GM19468 (cell line): ENCODE data around the gene POC1A.
"Not testable (repeated sequence)": the region's sequence is repeated elsewhere in the genome, so short reads cannot be mapped to it uniquely, and the experiment has no call there.

Experiments
- ATAC-seq: cut with Tn5 transposase; IDR thresholded peaks from one replicate; pipeline ENCODE4 v1.9.1; 2021; ENCODE audit warnings: mild to moderate bottlenecking, moderate library complexity, moderate number of reproducible peaks; ENCODE audit not compliant: unreplicated experiment; ENCODE audit errors: extremely low read depth

The POC1A gene

DNA sequence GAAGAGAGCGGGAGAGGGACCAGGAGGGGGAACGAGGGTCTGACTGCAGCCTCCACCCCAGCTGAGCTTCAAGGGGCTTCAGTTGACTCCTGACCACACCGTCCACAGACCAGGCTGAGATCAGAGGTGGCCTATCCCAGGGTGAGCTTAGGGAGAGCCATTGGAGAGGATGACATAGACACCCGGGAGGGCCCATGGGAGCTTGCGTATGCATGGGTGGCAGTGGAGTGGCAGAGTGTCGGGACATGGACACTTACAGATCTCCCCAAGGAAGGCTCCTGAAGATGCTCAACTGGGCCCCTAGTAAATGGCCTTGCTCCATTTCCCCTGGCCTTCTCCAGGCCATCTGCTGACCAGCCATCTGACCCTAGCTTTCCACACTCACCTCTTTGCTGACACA lies 31.1 kb upstream of the POC1A start:
- ATAC-seq, result no peak

DNA sequence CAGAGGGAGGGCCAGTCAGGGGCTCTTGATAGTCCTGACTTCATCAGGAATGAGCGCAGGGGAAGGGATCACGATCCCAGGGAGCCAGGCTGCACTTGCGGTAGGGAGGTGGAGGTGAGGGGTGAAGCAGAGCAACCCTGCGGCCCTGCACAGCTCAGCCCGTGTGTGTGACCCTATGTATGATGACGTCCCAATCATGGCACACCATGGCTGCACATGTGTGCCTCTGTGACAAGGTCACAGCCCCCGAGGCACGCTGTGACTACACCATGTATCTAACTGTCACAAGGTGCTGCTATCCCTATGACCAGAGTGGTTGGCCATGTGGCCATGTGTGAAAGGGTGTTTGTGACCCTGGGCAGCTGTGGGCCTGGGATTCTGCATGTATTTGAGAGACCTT lies 30.5 kb upstream of the POC1A start:
- ATAC-seq, result no peak

DNA sequence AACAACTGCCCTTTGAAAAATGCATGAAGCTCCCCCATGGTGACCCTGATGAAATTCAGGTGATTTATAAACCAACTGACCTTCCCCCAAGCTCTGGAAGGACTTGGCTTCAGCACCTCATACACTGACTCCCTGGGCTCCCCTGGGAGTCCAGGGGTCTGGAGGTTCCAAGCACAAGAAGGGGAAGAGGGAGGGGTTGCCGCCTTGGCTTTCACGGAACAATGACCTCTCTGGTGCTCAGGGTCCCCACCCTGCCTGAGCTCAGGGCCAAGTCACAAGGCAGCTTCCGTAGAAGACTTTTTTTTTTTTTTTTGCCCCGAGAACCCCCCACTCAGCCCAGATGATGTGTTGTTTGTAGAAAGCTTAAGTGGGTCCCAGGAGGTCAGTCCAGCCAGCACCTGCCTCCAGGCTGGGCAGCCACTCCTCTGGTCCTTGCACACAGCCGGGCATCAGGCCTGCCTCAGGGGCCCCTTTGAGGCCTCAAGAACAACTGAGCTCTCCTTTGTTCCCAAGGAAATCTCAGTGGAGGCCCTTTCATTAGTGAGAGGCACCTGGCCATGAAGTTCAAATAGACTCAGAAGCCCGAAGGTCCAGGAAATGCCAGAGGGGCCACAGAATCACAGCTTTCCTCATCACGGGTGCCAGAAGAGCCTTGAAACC lies 29.7 kb upstream of the POC1A start:
- no peak for ATAC-seq

DNA sequence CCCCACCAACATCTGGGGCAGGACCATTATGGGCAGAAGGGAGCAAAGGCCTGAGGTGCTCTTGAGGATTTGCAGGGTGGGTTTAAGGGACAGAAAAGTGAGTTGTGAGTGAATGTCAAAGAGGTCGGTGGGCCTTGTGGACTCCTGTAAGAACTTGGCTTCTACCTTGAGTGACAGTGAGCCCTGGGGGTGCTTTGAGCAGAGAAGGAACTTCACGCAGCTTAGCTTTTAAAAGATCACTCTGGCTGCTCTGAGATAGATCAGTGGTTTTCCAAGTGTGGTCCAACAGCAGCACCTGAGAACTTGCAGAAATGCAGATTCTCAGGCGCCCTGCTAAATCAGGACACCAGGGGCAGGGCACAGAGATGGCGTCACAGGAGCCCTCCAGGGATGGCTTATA lies 28.5 kb upstream of the POC1A start:
- no peak for ATAC-seq

DNA sequence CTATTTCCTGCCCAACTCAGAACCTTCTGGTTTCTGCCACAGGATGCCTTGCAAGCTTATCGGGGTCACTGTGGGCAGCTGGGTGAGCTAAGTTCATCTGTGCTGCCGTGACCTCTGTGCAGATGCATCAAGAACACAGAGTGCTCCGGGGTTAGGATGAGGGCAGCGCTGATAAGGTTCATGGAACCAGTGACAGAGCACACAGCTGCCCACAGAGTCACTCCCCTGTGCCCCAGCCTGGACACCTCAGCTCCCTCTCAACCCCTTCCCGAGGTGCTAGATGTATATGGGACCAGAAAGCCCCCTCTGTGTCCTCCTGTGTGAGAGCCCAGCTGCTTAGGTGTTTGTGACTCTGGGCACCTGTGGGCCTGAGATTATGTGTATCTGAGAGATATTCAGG lies 28.0 kb upstream of the POC1A start:
- ATAC-seq, result no peak

DNA sequence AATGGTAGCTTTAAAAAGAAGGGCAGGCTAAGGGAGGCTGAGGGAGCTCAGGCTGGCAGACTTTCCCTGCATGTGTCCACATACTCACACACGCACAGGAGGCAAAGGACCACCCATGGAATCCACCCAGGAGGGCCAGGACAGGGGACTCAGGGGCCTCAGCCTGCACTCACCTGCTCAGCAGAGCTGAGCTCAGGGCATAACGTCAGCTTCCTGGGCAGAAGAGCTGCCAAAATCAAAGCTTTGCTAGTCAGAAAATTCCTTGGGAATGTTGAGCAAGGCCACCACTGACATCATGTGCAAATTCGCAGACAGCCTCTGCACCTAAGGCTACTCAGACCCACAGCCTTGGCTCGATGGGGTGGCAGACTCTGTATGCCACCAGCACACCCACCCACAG lies 27.3 kb upstream of the POC1A start:
- ATAC-seq, result no peak

DNA sequence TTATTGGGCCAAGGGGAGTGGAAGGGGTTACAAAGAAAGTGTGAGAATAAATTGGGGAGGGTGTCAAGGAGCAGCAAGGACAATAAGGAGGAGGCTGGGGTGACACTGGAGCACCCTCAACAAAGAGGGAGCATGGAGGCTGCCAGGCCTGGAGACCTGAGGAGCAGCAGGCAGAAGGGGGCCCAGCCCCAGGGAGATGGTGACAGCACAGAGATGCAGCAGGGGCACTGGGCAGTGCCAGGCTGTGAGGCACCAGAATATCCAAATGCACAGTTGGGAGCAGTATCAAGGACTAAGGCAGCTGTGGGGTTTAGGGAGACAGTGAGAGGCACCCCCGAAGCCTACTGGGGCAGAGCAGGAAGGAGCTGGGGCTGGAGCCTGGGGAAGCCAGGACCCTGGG lies 24.3 kb upstream of the POC1A start:
- no peak for ATAC-seq

DNA sequence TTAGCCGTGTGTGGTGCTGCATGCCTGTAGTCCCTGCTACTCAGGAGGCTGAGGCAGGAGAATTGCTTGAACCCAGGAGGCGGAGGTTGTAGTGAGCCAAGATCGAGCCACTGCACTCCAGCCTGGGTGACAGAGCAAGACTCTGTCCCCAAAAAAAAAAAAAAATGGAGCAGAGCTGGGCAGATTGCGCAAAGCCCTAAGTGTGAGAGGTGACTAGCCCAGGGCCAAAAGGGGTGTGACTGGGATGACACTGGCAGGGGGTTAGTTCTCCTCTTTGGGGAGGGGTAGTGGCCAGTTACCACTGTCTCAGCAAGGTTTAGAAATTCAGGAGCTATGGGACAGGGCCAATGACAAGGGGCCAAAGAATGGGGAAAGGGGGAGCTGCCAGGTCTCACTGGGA lies 23.9 kb upstream of the POC1A start:
- not testable (repeated sequence) for ATAC-seq

DNA sequence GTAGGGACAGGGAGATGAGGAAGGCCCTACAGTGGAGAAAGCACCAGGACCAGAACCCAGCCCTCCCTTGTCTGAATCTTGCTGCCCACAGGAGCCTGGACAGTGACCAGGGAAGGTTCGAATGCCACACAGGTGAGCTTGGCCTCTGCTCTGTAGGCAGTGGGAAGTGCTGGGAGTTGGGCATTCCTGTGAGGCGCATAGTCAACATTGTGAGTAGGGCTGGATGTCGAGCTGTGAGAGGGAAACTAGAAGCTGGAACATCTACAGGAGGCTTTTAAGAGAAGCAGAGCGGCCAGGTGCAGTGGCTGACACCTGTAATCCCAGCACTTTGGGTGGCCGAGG lies 23.4 kb upstream of the POC1A start:
- no peak for ATAC-seq

DNA sequence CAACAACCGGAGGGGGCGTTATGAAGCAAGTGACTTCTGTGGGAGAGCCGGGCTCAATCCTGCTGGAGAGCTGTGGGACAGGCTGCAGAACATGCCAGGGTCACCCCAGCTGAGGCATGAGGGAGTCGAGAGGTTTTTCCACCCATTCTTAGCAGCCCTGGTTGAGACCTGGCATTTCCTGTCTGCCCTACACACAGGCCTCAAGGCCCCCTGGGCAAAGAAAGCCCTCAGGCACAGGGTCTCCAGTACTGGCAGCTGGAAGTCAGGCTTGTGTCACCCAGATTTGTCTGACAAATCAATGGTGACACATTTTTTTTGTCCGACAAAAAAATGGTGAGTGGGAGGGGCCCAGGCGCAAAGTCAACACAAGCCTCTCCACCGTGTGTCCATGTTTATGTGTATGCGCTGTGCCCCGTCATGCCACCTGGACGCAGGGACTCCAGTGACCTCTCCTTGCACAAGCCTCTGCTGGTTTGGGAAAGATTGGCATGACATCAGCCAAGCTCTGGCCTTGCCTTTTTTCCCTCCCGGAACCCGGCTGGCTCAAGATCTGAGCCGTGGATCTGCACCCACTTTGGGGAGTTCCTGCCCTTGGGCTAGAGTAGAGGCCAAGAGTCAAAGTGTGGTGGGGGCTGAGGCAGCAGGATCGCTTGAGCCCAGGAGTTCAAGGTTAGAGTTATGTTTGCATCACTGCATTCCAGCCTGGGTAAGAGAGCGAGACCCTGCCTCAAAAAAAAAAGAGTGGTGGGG lies 22.9 kb upstream of the POC1A start:
- ATAC-seq, result no peak

DNA sequence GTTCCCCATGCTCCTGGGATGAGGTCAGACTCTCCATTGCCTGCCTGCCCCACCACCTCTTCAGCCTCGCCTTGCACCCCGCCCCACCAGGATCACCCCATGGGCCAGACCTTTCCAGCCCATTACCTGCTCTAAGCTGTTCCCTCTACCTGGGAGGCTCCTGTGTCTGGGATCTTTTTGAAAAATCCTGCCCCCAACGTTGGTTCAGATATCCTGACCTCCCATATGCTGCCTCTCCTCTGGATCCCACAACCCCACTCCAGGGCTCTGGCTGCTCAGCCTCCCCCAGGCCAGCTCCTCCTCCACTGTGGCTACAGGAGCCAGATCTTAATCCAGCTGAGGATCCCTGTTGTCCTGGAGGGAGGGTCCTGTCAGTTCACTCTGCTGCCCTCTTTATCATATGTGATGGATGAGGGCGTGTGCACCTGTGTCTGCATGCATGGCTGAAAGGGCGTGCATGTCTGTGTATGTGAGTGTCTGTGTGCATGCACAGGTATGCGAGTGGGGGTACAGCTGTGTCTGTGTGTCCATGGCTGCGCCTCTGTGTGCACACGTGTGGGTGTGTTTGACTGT lies 22.0 kb upstream of the POC1A start:
- no peak for ATAC-seq

DNA sequence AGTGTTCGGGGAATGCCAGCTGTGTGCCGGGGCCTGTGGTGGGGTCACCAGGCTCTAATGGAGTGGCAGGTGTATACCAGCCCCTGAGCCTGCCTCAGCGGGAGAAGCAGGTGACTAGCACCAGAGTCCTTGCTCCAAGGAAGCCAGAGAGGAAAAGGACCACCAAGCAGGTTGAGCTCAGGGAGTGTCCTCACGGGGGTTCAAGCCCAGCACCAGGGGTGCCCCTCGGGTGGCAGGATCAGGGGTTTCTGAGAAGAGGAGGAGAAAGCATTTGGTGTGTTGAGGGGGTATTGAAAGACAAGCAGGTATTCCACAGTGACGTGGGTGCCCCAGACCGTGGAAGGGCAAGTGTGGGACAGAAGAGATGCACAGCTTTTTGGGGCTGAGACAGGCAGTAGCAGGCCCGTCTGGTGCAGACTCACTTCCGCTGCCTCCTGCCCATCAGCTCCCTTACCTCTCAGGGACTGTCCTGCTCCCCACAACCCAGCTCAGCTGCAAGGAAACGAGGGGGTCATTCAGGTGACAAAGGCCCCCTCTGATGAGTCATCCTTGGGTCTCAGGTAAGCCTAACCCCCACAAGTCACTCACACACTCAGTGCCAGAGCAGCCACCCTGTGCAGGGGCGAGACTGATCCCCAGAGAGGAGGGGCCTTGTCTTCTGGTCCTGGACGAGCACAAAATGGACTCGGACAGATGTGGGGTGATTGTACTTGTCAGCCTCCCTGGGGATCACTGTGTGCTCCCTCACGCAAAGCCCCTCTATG lies 21.4 kb upstream of the POC1A start:
- ATAC-seq, result no peak

DNA sequence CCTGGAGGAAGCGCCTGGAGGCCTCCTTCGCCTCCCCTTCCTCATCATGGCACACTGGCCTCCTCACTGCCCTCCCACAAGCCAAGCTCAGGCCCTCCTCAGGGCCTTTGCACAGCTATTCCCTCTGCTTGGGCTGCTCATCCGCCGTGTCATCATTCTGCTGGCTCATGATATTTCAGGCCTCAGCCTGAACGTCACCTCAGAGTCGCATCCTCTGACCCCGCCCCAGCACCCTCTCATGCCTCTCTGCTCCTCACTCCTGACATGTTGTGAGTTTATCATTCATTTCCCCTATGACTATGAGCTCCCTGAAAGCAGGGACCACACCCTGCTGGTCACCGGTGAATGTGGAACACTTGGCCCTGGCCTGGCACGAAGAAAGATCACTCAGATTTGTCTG lies 20.7 kb upstream of the POC1A start:
- no peak for ATAC-seq

DNA sequence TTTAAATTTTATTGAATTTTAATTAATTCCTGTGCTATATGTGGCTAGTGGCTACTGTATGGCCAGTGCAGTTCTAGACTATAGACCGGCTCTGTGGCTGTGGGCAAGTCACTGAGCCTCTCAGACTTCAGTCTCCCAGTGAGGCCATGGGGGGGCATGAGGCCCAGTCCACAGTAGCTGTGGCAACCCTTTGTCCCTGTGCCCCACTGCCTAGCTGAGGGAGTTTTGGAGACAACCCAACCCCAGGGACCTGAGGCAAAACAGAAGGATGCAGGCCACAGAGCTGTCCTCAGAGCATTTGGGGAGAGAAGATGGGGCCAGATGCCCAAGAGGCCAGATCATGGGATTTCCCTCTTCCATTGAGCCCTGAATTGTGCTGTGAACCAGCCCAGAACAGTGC lies 18.9 kb upstream of the POC1A start:
- ATAC-seq, result no peak

DNA sequence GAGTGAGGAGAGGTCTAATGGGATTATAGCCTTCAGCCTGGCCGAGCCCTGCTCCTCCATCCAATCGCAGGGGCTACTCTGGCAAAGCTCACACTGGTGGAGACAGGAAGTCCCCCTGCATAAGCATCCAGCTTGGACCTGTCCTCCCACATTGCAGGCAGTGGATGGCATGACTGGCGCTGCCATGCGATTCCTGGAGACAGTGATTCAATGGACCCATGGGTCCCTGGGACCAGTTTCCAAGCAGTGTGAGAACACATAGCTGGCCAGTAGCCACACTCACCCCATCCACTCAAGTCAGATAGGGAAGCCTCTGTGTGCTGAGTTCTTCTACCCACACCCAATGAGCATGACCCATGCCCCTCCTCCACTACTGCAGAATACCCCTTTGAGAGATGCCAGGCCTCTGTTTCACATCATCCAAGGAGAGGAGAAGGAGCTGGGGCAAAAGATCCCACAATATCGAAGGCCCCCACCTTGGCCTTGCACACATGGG lies 18.1 kb upstream of the POC1A start:
- ATAC-seq, result no peak

DNA sequence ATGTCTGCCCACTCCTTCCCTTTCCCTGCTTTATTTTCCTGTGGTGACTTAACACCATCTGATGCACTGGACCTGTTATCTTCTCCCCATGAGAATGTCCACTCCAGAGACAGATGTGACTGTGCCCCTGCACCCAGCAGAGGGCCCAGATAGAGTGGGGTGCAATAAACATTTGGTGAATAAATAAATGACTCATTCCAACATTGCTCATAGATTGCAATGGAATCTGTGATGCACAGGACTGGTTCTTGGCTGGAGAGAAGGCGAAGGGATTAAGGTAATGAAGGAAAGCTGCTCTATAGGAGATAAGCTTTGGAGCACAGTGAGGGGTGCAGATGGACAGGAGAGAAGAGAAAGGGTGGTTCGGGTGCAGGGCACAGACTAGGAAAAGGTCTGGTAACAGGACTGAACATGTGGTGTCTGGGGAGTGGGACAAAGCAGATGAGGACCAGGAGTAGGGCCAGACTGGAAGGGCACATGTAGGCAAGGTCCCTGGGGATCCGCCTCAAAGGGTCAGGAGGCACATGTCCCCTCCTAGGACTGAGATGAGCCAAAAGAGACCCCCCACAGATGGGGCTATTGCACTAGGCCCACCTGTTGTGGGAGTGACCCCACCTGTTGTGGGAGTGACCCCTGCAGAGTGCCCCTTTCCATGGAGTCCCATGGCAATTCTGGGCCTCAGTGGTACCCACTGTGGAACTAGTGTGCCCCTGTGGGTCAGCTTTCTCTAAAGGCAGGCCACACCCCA lies 17.5 kb upstream of the POC1A start:
- ATAC-seq, result no peak

DNA sequence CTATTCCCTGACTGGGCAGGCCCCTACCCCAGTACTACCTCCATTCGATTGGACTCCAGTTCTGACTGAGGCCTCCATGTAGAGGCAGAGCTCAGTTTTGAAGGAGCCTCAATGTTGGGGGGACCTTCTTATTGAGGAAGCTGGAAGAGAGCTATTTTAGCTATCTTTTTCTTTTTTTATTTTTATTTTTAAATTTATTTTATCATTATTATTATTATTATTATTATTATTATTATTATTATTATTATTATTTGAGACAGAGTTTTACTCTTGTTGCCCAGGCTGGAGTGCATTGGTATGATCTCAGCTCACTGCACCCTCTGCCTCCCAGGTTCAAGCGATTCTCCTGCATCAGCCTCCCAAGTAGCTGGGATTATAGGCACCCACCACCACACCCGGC lies 16.0 kb upstream of the POC1A start:
- ATAC-seq, result not testable (repeated sequence)

DNA sequence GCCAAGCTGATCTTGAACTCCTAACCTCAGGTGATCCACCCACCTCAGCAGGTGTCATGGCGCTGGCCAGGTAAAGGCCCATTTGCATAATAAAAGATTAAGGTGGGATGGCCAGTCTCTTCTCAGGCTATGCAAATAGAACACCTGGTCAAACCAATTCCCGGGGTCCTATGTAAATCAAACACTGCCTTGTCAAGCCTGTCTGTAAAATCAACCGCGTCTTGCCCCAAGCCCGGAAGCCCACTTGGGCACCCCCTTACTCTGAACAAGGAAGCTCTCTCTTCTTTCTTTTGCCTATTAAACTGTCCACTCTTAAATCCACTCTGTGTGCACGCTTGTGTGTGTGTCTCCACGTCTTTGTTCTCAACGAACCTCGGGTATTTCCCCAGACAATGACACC lies 13.0 kb upstream of the POC1A start:
- no peak for ATAC-seq

DNA sequence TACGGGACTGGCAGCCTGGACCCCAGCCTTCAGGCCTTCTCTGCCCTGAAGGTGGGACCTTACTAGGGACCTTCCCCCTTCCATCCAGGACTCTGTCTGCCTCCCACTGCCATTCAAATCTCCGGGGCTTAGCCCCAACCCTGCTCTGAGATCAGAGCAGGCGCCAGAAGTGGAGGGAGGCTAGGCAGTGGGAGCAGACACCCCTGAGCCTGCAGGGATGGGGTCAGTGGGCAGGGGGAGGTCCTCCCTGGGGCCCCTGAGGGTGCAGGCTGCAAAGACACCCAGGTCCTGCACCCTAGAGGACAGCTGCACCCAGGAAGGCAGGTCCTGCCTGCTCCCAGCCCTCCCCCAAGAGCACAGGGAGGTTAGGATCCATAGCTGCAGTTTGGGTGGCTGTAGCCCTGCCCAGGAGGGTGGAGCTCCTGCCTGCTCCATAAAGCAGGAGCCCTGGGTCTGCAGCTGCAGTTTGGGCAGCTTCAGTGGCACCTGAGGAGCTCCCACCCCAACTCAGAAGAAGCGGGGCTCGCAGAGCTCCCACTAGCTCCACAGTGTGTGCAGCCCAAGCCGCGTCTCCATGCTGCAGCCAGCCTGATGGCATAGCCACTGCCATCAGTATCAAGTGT lies 8.1 kb upstream of the POC1A start:
- ATAC-seq, result no peak

DNA sequence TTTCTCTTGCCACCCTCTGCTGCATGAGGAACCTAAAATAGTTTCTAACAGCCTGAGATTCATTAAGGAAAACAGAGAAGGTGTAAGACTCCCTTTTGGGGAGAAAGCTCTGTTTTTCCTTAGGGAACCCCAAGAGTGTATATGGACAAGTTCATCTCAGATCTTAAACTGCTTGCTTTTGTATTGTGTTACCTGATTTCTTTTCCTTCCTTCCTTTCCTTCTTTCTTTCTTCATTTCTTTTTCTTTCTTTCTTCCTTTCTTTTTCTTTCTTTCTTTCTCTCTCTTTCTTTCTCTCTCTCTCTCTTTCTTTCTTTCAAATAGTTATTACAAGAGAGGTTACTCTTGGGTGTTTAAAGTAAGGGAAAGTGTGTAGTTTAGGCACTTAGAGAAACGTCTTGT lies 5.3 kb upstream of the POC1A start:
- no peak for ATAC-seq
